Upper lobe of right lung (tissue), 1 donor: ENCODE data around the gene EAPP. TPM values are rescaled to one million over a fixed set of nuclear protein-coding genes. Genes with fewer than 3 reads are reported as not detected.
A peak's percentile ranks its signal among the peaks of the same experiment; 100 is the strongest.

Source experiments
- ATAC-seq: fragments of 200-7000 bp; cut with Tn5 transposase; one replicate; pipeline ENCODE4 v1.9.1; 2020; ENCODE audit warnings: mild to moderate bottlenecking, moderate library complexity
- DNase-seq: peaks from one replicate; pipeline ENCODE4 v3.0.0-alpha.2; 2020
- H3K27ac ChIP-seq: fragments of 200-600 bp; one replicate; pipeline ENCODE4 v1.8.0; 2022
- H3K27me3 ChIP-seq: fragments of 200-600 bp; one replicate; pipeline ENCODE4 v1.8.0; 2022; ENCODE audit warnings: mild to moderate bottlenecking
- H3K36me3 ChIP-seq: fragments of 200-600 bp; one replicate; pipeline ENCODE4 v1.8.0; 2022
- H3K4me1 ChIP-seq: fragments of 200-600 bp; one replicate; pipeline ENCODE4 v1.8.0; 2022
- H3K4me3 ChIP-seq: fragments of 200-600 bp; one replicate; pipeline ENCODE4 v1.8.0; 2022; ENCODE audit warnings: mild to moderate bottlenecking
- H3K9me3 ChIP-seq: fragments of 200-600 bp; one replicate; pipeline ENCODE4 v1.8.0; 2022
- intact Hi-C: fragments of 100-400 bp; cut with DNase I; formaldehyde crosslinking; loops from one replicate; pipeline ENCODE4 v1.11.0; 2022
- long read RNA-seq: library from polyadenylated mRNA; unstranded; transcript quantifications from one replicate; pipeline ENCODE4 v2.0.0, GENCODE V29; 2021
- total RNA-seq: library from RNA; stranded (reverse); fragmentation: NEBNext Ultra II Directional; extraction: Animal tissue kit (Norgen Biotek cat#: 25700); gene quantifications from one replicate; pipeline ENCODE4 v1.2.1, GENCODE V29; 2021
- TF ChIP-seq, protein P1 (sequence below): fragments of 200-600 bp; IDR thresholded peaks from one replicate; pipeline ENCODE4 v1.8.0; 2022; ENCODE audit warnings: antibody characterized with exemption
- donor health status: DM: no; HTN: yes; CAD: no; lungs with severe emphysema.

Gene EAPP, protein sequence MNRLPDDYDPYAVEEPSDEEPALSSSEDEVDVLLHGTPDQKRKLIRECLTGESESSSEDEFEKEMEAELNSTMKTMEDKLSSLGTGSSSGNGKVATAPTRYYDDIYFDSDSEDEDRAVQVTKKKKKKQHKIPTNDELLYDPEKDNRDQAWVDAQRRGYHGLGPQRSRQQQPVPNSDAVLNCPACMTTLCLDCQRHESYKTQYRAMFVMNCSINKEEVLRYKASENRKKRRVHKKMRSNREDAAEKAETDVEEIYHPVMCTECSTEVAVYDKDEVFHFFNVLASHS
- total RNA-seq = 26.9 TPM
- long read RNA-seq, transcript EAPP-201 (6 exons, 1,321 nt) = major isoform, 18 of 29 reads
- long read RNA-seq, partial matches to known transcripts = 2 of 29 reads
- long read RNA-seq, other reads (novel, unspliced or antisense) = 8 of 29 reads

DNA sequence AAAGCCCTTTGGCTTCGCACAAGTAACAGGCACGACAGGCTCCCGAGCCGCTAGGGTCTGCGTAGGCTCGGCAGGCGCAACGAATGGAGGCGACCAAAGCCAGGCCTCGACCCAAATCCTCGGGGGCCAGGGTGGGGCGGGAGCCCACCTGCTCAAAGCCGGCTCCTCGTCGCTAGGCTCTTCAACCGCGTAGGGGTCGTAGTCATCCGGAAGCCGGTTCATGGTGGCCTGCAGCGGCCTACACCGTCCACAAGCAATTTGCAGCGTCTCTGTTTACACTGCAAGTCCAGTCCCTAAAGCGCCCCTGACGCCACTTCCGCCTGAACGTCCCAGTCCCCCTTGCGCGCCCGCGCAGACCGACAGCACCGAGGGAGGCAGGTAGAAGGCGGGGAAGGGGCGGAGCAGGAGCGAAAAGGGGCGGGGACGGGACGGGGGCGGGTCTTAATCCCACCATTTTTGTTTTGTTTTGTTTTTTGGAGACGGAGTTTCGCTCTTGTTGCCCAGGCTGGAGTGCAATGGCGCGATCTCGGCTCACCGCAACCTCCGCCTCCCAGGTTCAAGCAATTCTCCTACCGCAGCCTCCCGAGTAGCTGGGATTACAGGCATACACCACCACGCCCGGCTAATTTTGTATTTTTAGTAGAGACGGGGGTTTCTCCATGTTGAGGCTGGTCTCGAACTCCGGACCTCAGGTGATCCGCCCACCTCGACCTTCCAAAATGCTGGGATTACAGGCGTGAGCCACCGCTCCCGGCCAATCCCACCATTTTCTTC lies at the start of gene EAPP:
EAPP (minus strand) TSS at position 295 of the 774 bp plus-strand sequence; CDS start at position 222, 73 bp downstream.
- TF ChIP-seq, protein P1, sequence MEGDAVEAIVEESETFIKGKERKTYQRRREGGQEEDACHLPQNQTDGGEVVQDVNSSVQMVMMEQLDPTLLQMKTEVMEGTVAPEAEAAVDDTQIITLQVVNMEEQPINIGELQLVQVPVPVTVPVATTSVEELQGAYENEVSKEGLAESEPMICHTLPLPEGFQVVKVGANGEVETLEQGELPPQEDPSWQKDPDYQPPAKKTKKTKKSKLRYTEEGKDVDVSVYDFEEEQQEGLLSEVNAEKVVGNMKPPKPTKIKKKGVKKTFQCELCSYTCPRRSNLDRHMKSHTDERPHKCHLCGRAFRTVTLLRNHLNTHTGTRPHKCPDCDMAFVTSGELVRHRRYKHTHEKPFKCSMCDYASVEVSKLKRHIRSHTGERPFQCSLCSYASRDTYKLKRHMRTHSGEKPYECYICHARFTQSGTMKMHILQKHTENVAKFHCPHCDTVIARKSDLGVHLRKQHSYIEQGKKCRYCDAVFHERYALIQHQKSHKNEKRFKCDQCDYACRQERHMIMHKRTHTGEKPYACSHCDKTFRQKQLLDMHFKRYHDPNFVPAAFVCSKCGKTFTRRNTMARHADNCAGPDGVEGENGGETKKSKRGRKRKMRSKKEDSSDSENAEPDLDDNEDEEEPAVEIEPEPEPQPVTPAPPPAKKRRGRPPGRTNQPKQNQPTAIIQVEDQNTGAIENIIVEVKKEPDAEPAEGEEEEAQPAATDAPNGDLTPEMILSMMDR = no peak
- peaks cover 15% of the 10 kb centered on the region for H3K36me3 ChIP-seq
- H3K27me3 ChIP-seq = no peaks in the 10 kb centered on the region
- peak within 1 kb of the TSS; percentile 82 for H3K4me3 ChIP-seq
- intact Hi-C loops = no loop called here
- H3K27ac ChIP-seq = peak within 1 kb of the TSS; percentile 94
- peak; percentile 100 for DNase-seq
- H3K9me3 ChIP-seq = no peaks in the 10 kb centered on the region
- ATAC-seq = peak; percentile 100
- peaks cover 23% of the 10 kb centered on the region for H3K4me1 ChIP-seq

DNA sequence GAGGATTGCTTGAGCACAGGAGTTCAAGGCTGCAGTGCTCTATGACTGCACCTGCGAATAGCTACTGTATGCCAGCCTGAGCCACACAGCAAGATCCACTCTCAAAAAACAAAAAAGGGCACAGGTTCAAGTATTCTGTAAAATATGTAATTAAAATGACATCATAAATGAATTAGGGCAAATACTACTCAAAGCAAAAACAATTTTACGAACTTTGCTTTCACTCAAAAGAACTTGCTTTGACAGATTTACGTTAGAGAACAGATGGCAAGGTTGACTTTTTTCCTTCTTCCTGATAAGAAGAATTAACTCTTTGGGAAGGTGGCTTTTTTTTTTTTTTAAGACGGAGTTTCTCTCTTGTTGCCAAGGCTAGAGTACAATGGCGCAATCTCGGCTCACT lies 44.0 kb upstream of the EAPP start:
- DNase-seq = no peak
- H3K27me3 ChIP-seq = no peaks in the 10 kb centered on the region
- H3K4me3 ChIP-seq = no peak overlapping the region
- TF ChIP-seq, protein P1 = no peak
- H3K4me1 ChIP-seq = no peaks in the 10 kb centered on the region
- ATAC-seq = no peak
- no peaks in the 10 kb centered on the region for H3K9me3 ChIP-seq
- intact Hi-C loops = no loop called here
- H3K27ac ChIP-seq = no peak overlapping the region
- H3K36me3 ChIP-seq = peaks cover 93% of the 10 kb centered on the region

DNA sequence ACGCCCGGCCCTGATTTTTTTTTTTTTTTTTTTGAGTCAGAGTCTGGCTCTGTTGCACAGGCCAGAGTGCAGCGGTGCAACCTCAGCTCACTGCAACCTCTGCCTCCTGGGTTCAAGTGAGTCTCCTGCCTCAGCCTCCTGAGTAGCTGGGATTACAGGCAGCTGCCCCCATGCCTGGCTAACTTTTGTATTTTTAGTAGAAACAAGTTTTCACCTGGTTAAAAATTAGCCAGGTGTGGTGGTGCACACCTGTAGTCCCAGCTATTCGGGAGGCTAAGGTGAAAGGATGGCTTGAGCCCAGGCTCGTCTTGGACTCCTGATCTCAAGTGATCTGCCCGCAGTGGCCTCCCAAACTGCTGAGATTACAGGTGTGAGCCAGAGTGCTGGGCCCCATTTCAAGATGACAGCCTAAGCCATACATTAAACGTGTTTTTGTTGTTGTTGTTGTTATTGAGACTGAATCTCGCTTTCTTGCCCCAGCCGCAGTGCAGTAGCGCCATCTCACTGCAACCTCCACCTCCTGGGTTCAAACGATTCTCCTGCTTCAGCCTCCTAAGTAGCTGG lies 42.7 kb upstream of the EAPP start:
- ATAC-seq = no peak
- peak; percentile 30 for DNase-seq
- no peaks in the 10 kb centered on the region for H3K4me1 ChIP-seq
- intact Hi-C loops = no loop called here
- no peak overlapping the region for H3K4me3 ChIP-seq
- no peaks in the 10 kb centered on the region for H3K27me3 ChIP-seq
- TF ChIP-seq, protein P1 = no peak
- H3K36me3 ChIP-seq = peaks cover 93% of the 10 kb centered on the region
- H3K27ac ChIP-seq = no peak overlapping the region
- H3K9me3 ChIP-seq = no peaks in the 10 kb centered on the region

DNA sequence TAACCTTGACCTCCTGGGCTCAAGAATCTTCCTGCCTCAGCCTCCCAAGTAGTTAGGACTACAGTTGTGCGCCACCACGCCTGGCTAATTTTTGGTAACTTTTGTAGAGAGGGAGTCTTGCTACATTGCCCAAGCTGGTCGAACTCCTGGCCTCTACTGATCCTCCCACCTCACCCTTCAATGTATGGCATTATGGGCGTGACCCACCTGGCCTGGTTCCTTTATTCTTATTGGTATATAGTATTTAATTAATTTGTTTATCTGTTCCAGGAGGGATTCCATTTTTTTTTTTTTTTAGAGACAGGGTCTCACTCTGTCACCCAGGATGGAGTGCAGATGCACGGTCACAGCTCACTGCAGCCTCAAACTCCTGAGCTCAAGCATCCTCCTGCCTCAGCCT lies 40.9 kb upstream of the EAPP start:
- Histone ChIP-seq H3K27me3 (no peaks in the 10 kb centered on the region), H3K4me3 (no peak overlapping the region), H3K36me3 (peaks cover 84% of the 10 kb centered on the region), H3K4me1 (no peaks in the 10 kb centered on the region), H3K9me3 (no peaks in the 10 kb centered on the region), H3K27ac (no peak overlapping the region)
- TF ChIP-seq, protein P1 = no peak
- DNase-seq = peak; percentile 19
- intact Hi-C loops = no loop called here
- no peak for ATAC-seq

GRCh38 chr14:34571771-34572170 lies 32.3 kb upstream of the EAPP start:
- no peak for ATAC-seq
- TF ChIP-seq, protein P1 = no peak
- no peaks in the 10 kb centered on the region for H3K9me3 ChIP-seq

More at GRCh38 chr14:34571771-34572170, 32.3 kb upstream of the EAPP start:
- H3K27me3 ChIP-seq = no peaks in the 10 kb centered on the region
- H3K4me1 ChIP-seq = no peaks in the 10 kb centered on the region
- H3K27ac ChIP-seq = no peak overlapping the region
- no peak overlapping the region for H3K4me3 ChIP-seq
- intact Hi-C loops = no loop called here
- peaks cover 90% of the 10 kb centered on the region for H3K36me3 ChIP-seq
- DNase-seq = no peak
